HG02938 (cell line): Measurements from ENCODE around the gene ZNF555.
"Not testable (repeated sequence)": the region's sequence is repeated elsewhere in the genome, so short reads cannot be mapped to it uniquely, and the experiment has no call there.

Experiments
- ATAC-seq: cut with Tn5 transposase; IDR thresholded peaks from one replicate; pipeline ENCODE4 v1.9.1; 2021; ENCODE audit warnings: mild to moderate bottlenecking, moderate library complexity; ENCODE audit not compliant: unreplicated experiment

The ZNF555 gene

GRCh38 chr19:2866495-2867024 is 25.3 kb downstream of the ZNF555 start:
- no peak for ATAC-seq

- ATAC-seq: no peak
Observed at GRCh38 chr19:2867025-2867991, 26.0 kb downstream of the ZNF555 start, which contains the start of gene ZNF556. Gene ZNF556, plus strand, starts transcription at chr19:2867335. Its CDS starts 87 bp downstream, at chr19:2867422.

- no peak for ATAC-seq
Observed at GRCh38 chr19:2869618-2870017, 28.3 kb downstream of the ZNF555 start.

- not testable (repeated sequence) for ATAC-seq
Observed at GRCh38 chr19:2872175-2872574, 30.9 kb downstream of the ZNF555 start.

- ATAC-seq: no peak
Observed at GRCh38 chr19:2877398-2878331, 36.4 kb downstream of the ZNF555 start.

- ATAC-seq: no peak
Observed at GRCh38 chr19:2883686-2884439, 42.6 kb downstream of the ZNF555 start.

- no peak for ATAC-seq
Observed at GRCh38 chr19:2885736-2886135, 44.5 kb downstream of the ZNF555 start.

GRCh38 chr19:2887391-2887914 is 46.2 kb downstream of the ZNF555 start:
- ATAC-seq: no peak

- no peak for ATAC-seq
Observed at GRCh38 chr19:2888731-2889224, 47.5 kb downstream of the ZNF555 start.

GRCh38 chr19:2890531-2890930 is 49.3 kb downstream of the ZNF555 start:
- not testable (repeated sequence) for ATAC-seq

GRCh38 chr19:2896694-2897093 is 55.4 kb downstream of the ZNF555 start:
- no peak for ATAC-seq

GRCh38 chr19:2900296-2901252 is 59.3 kb downstream of the ZNF555 start, which contains the start of gene ZNF57:
Gene ZNF57, plus strand, starts transcription at chr19:2900928. Its CDS starts 118 bp downstream, at chr19:2901046.
- peak; percentile 91 for ATAC-seq

GRCh38 chr19:2902590-2903218 is 61.4 kb downstream of the ZNF555 start:
- no peak for ATAC-seq

- ATAC-seq: not testable (repeated sequence)
Observed at GRCh38 chr19:2903326-2903725, 62.1 kb downstream of the ZNF555 start.

- no peak for ATAC-seq
Observed at GRCh38 chr19:2905918-2906519, 64.7 kb downstream of the ZNF555 start.

- ATAC-seq: no peak
Observed at GRCh38 chr19:2906631-2907195, 65.4 kb downstream of the ZNF555 start.
